ENCODE measurements around the gene ELFN2.

ELFN2 gene

DNA sequence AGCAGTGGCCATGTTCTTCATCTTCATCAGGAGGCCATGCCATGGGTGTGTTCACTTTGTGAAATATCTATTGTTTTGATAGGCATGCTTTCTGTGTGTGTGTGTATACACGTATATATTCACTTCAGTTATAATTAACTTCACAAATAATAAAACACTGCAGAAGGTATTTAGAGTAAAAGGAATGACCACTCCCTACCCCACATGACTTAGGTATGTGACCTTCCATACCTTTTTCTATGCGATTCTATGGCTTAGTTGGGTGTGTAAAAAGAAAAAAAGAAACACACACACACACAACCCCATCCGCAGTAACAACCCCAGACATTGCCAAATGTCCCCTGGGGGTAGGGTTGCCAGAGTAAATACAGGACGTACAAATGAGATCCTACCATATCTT is 73.0 kb downstream of the ELFN2 start:
- H3K4me3 ChIP-seq (ENCODE audit: control insufficient read depth, low read depth, low read length), result no peak overlapping the region
- DNase-seq (ENCODE audit: low read depth), result no peak
- no peak for TF ChIP-seq CTCF (IDR thresholded peaks at IDR 0.05; ENCODE audit: control insufficient read depth, insufficient read depth, low read depth, low read length, missing control alignments)

DNA sequence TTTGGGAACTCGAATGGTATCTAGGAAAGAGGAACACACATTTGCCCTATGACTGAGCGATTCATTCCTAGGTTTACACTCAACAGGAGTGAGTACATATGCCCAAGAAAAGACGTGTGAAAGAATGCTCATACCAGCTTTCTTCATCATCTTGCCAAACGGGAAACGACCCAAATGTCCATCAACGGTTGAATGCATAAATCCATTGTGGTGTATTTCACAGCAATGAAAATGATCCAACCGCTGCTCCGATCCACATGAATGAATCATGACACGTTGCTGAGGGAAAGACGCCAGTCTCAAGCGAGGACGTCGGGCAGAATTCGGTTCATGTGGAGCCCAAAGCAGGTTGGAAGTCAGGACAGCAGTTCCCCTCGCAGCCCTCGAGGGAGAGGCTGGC is 73.4 kb downstream of the ELFN2 start:
- no peak overlapping the region for H3K4me3 ChIP-seq (ENCODE audit: control insufficient read depth, low read depth, low read length)
- peak; percentile 72 for DNase-seq (ENCODE audit: low read depth)
- TF ChIP-seq CTCF (IDR thresholded peaks at IDR 0.05; ENCODE audit: control insufficient read depth, insufficient read depth, low read depth, low read length, missing control alignments), result no peak

DNA sequence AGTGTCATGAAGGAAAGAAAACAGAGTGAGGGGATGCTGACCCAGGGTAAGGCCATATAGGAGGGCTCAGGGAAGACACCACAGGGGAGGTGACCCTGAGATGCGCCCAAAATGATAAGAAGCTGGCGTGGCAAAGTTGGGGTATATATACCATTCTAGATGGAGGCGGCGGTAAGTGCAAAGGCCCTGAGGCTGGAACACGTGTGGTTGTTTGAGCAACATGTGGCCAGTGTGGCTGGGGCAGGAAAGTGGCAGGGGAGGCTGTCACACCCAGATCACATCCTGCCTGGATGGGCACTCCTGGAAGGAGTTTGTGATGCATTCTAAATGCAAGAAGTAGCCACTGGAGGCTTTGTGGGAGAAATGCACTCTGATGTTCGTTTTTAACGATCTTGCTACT is 74.8 kb downstream of the ELFN2 start:
- H3K4me3 ChIP-seq (ENCODE audit: control insufficient read depth, low read depth, low read length), result no peak overlapping the region
- no peak for DNase-seq (ENCODE audit: low read depth)
- TF ChIP-seq CTCF (IDR thresholded peaks at IDR 0.05; ENCODE audit: control insufficient read depth, insufficient read depth, low read depth, low read length, missing control alignments), result no peak

DNA sequence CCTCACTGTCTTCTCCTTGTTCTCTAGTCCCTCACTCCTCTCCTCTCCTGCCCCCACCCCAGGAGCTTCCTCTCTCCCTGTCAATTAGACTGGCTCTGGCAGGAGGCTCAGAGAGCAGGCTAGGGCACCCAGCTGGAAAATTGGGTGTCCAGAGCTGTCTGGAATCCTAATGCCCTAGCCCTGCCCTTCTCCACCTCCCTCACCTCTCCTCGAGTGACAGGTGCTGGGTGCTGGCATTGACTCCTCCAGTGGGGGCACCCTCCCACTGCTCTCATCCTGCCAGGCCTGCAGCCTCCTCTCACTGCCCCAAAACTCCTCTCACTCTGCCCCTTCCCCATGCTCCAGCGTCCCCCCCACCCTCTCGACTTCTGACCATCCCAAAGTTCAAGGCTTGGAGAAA is 76.0 kb downstream of the ELFN2 start:
- H3K4me3 ChIP-seq (ENCODE audit: control insufficient read depth, low read depth, low read length), result no peak overlapping the region
- DNase-seq (ENCODE audit: low read depth), result no peak
- no peak for TF ChIP-seq CTCF (IDR thresholded peaks at IDR 0.05; ENCODE audit: control insufficient read depth, insufficient read depth, low read depth, low read length, missing control alignments)

GRCh38 chr22:37349043-37349814 is 78.0 kb downstream of the ELFN2 start:
- no peak for TF ChIP-seq CTCF (IDR thresholded peaks at IDR 0.05; ENCODE audit: control insufficient read depth, insufficient read depth, low read depth, low read length, missing control alignments)
- H3K4me3 ChIP-seq (ENCODE audit: control insufficient read depth, low read depth, low read length), result no peak overlapping the region
- DNase-seq (ENCODE audit: low read depth), result no peak

DNA sequence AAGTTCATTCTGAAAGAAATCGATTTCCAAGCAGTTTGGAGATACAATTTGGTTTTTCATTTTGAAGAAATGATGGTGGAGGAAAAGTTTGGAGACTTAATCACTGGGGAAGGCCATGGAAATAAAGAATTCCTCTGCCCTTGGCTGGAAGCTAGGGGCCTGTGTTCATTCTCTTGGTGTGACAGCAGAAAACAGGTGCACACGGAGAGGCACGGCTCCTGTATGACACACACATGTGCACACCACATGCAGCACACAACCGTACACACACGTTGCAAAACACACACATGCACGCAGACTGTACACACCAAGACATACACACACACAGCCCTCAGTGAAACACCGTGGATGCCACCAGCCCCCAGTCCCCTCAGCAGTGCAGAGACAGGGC is 80.8 kb downstream of the ELFN2 start:
- DNase-seq (ENCODE audit: low read depth), result no peak
- TF ChIP-seq CTCF (IDR thresholded peaks at IDR 0.05; ENCODE audit: control insufficient read depth, insufficient read depth, low read depth, low read length, missing control alignments), result no peak

More for the DNA sequence above, 80.8 kb downstream of the ELFN2 start:
- no peak overlapping the region for H3K4me3 ChIP-seq (ENCODE audit: control insufficient read depth, low read depth, low read length)
